ENCODE data around the gene CXCR4. TPM values are rescaled to one million over a fixed set of nuclear protein-coding genes. Genes with fewer than 3 reads are reported as not detected.

The CXCR4 gene
- total RNA-seq, 1 donor from 2014 or later, result 3.1 TPM

DNA sequence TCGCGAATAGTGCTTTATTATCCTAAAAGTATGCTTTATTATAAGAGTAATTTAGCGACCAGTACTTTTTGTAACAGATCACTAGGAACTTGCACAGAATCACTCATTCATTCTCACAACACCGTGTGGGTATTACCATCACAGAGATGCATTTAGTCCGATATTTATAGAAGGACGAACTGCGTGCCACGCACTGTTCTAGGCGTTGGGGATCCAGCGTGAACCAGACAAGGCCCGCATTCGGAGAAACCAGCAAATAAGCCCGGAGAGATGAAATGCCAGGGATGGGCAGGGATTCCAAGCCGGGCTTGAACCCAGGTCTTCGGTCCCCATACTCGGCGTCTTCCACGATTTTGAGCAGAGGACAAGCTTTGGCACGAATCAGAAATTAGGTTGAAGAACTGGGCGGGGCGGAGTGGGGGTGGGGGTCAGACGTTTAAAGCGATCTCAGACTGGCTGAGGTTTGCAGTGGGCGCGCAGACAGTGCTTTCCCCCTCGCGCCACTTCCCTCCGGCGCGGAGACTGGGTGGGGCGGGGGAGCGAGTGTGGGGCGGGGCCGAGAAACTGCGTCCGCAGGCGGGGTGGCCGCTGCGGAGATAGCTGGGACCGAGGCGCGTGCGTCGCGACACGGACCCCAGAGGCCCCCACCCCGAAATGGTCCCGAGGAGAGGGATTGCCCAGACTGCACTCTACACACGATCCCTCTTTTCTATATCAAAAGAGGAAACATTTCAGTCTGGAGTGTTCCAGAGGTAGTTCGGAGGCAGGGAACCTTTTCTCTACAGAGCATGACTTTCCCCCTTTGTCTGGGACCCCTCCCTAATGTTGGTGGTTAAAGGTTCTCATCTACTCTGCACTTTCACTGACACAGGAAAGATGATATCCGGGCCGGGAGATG is 1.1 kb upstream of the CXCR4 start:
- DNase-seq (ENCODE audit: missing footprints), result peak; percentile 81
- intact Hi-C loops (cut with DNase I), result loop anchor here (5.0 to 10.0 kb wide), 3 partner anchors 107 to 204 kb away; partner anchors contain the start of gene DARS1

DNA sequence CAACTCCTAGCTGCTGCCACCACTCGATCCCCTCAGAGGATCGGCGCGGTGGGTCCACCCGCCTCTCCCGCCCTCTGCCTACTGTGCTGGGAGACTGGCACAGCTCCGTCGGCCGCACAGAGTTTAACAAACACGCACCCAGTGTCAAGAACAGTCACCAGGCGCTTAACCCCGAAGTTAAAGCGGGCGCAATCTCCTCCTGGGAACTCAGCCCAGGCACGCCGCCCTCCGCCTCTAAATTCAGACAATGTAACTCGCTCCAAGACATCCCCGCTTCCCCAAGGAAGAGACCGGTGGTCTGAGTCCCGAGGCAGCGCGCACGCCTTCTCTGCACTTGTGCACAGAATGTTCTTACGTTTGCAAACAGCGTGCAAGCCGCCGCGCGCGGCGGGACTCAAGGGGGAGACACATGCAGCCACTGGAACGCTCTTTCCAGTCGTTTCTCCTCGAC is 533 bp downstream of the CXCR4 start:
- ATAC-seq, result peak; percentile 43
- intact Hi-C loops (cut with DNase I), result loop anchor here (5.0 to 10.0 kb wide), 3 partner anchors 105 to 203 kb away; partner anchors contain the start of gene DARS1
- peak; percentile 84 for DNase-seq (ENCODE audit: missing footprints)

More for the DNA sequence above, 1.1 kb upstream of the CXCR4 start:
- peak; percentile 57 for ATAC-seq

DNA sequence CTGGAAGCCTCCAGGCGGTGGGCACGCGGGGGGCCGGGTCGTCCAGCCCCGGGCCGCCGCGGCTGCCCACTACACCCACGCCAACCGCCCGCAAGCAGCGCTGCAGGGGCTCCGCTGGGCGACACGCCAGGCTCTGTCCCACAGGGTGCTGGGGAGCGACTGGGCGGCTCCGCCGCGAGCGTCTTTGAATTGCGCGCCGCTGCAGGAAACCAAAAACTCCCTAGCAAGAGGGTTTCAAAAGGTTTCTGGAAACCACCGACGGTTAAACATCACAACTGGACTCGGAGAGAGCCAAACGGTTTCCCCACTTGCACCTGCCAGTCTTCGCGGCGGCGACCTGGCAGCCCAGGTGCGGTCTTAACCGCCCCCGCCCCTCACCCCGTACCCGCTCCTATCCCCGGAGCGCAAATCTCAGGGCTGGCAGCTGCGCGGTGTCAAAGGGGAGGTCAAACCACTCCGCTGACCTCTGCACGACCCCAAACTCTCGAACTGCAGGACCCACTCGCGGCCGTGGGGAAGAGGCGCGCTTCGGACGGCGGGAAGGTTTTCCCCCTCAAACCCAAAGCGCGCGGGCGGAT is 1.0 kb downstream of the CXCR4 start:
- intact Hi-C loops (cut with DNase I), result loop anchor here (5.0 to 10.0 kb wide), 3 partner anchors 105 to 202 kb away; partner anchors contain the start of gene DARS1
- DNase-seq (ENCODE audit: missing footprints) (peak; percentile 75), ATAC-seq (no peak)

DNA sequence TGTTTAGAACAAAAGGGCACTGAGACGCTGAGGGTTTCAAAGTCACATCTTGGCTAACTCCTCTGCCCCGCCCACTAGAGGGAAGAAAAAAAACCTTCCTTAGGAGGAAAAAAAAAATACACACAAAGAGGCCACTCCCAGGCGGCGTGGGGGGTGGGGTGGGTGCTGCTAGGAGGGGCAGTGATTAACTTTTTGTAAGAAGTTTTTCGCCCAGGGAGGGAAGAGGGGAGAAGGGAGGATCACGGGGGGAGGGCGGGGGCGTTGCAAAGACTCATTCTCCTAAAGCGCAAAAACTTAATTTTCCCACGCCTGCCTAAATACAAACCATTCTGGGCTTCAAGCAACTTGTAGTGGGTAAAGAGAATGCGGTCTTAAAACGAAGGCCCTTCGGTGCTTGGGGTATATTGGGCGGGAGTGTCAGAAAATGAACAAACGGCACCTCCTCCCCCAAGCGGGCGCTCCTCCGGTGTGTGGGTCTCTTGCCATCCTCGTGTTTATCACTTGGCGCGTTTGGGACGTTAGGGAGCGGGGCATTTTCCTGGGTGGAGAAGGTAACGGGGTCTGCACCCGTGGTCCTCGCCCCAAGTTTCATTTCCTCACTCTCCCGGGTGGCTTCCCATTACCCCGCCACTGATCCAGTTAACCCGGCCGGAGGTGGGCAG is 1.7 kb downstream of the CXCR4 start:
- no peak for ATAC-seq
- DNase-seq (ENCODE audit: missing footprints), result peak; percentile 88
- intact Hi-C loops (cut with DNase I), result loop anchor here (5.0 to 10.0 kb wide), 3 partner anchors 104 to 201 kb away; partner anchors contain the start of gene DARS1

DNA sequence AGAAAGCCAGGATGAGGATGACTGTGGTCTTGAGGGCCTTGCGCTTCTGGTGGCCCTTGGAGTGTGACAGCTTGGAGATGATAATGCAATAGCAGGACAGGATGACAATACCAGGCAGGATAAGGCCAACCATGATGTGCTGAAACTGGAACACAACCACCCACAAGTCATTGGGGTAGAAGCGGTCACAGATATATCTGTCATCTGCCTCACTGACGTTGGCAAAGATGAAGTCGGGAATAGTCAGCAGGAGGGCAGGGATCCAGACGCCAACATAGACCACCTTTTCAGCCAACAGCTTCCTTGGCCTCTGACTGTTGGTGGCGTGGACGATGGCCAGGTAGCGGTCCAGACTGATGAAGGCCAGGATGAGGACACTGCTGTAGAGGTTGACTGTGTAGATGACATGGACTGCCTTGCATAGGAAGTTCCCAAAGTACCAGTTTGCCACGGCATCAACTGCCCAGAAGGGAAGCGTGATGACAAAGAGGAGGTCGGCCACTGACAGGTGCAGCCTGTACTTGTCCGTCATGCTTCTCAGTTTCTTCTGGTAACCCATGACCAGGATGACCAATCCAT is 2.7 kb downstream of the CXCR4 start:
- DNase-seq (ENCODE audit: missing footprints) (no peak), ATAC-seq (no peak)
- intact Hi-C loops (cut with DNase I), result loop anchor here (5.0 to 10.0 kb wide), 3 partner anchors 103 to 200 kb away; partner anchors contain the start of gene DARS1

DNA sequence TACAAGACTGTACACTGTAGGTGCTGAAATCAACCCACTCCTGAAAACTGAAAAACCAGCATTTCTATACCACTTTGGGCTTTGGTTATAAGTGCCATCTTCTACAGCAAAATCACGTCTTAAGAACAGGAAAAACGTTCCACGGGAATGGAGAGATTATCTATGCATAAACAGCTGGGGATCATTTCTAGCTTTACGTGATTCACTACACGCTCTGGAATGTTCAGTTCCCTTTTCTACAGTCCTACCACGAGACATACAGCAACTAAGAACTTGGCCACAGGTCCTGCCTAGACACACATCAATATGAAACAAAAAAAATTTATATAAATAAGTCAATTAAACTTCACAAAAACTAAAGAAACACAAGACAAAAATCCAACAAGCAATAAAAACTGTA is 3.6 kb downstream of the CXCR4 start:
- no peak for ATAC-seq
- intact Hi-C loops (cut with DNase I), result loop anchor here (10.0 kb wide), 1 partner anchor 200 kb away; no protein-coding TSS in a partner anchor

DNA sequence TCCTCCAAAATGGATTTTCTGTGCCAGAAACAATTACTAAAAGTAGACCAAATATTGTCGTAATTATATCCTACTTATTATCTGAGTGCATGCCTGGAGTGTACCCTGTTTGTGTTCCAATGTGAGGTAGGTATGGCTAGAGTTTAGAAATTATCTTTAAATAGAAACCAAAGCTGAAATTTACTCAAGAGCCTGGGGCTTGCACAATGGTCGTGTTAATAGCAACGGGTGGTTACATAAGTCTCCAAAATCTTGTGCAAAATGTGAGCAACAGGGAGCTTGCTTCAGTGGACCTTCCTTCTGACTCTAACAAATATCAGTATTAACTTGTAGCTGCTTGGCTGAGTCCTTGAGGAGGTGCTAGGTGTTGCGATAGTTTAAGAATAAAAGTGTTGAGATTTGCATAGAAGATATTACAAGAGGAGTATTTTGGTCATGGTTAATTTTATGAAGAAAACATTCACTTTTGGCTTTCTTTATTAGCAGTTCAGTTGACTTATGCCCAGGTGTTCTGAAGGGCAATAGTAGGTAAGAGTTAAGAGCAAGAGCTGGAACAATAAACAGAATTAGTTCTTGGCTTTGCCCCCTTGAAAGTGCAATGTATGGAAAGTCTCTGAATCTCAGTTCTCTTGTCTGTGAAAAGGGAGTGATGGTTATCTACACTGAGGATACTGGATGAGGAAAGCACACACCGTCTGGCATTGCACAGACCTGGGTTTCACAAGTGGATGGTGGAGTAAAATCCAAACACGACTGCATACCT is 4.6 kb downstream of the CXCR4 start:
- intact Hi-C loops (cut with DNase I), result loop anchor here (10.0 kb wide), 1 partner anchor 199 kb away; no protein-coding TSS in a partner anchor
- ATAC-seq, result no peak
- no peak for DNase-seq (ENCODE audit: missing footprints)

More for the DNA sequence above, 3.6 kb downstream of the CXCR4 start:
- no peak for DNase-seq (ENCODE audit: missing footprints)

DNA sequence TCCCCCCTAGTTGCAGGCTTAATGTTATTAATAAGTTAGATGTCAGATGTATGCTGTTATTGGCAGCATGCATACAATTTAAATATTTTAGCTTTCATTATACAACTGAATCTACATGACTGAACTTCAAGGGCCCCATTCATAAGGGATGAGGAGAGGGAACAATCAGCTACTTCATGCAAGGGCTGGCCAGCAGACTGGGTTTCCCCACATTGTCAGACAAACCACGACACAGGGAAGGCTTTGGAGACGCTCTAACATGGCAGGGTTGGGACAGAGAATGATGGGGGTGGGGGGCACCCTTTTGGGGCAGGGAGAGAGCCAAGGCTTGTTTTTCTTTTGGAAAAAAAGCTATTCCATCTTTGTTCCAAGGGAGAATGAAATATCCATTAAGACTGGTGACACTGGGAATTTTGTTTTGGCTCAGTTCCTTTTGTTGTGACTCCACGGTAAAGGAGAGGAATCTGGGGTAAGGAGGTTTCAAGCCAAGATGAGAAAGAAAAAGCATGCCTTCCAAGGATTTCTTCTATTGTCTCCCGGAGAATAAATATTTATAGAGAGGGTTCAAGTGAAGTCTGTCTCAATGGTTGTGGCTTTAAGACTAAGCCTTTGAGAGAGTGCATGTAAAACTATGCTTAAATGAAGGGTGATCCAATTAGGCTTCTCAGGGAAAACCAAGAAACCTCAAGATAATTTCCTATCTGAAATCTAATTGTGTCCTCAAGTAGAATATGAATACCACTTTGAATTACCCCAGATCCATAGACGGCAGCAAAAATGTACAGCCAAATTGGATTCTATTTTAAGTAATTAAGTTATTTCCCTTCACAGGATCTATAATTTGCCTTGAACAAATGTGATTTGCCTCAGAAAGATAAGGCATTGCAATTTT is 5.4 kb downstream of the CXCR4 start:
- no peak for DNase-seq (ENCODE audit: missing footprints)
- intact Hi-C loops (cut with DNase I), result loop anchor here (10.0 kb wide), 1 partner anchor 198 kb away; no protein-coding TSS in a partner anchor

DNA sequence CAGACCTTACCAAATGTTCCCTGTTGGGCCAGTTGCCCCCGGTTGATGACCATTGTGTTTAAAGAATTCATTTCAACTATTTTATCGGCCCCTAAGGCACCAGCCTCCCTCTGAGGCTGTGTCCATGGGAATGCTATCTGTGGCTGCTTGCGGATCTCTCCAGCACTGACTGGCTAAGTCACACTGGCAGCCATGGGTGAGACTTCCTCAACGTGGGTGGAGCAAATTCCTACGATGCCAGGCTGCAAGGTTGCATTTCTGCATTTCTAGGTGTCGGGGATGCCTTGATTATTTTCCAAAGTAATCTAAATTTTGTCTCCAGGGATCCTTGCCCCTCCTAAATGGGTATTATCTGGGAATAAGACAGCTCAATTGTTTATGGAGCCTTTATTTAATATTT is 6.2 kb downstream of the CXCR4 start:
- intact Hi-C loops (cut with DNase I), result loop anchor here (10.0 kb wide), 1 partner anchor 197 kb away; no protein-coding TSS in a partner anchor
- no peak for ATAC-seq
- no peak for DNase-seq (ENCODE audit: missing footprints)

More for the DNA sequence above, 5.4 kb downstream of the CXCR4 start:
- no peak for ATAC-seq

DNA sequence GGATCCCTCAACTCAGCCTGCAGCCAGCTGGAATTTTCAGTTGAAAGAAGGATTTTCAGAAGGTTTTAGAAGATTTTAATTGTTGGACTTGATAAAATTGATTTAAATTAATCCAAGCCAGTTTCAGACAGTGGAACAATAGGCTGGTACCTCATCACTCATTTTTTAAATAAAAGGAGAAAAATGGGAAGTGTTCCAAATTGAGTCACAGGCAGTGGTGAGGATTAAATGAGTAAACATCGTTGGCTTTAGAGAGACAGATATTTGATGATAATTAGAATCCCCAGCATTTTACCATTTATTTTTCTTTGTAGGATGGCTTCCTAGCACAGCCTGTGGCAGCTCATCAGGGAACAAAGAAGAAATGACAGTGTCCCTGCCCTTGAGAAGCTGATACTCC is 7.4 kb downstream of the CXCR4 start:
- intact Hi-C loops (cut with DNase I), result loop anchor here (10.0 kb wide), 1 partner anchor 196 kb away; no protein-coding TSS in a partner anchor
- ATAC-seq (no peak), DNase-seq (ENCODE audit: missing footprints) (no peak)

DNA sequence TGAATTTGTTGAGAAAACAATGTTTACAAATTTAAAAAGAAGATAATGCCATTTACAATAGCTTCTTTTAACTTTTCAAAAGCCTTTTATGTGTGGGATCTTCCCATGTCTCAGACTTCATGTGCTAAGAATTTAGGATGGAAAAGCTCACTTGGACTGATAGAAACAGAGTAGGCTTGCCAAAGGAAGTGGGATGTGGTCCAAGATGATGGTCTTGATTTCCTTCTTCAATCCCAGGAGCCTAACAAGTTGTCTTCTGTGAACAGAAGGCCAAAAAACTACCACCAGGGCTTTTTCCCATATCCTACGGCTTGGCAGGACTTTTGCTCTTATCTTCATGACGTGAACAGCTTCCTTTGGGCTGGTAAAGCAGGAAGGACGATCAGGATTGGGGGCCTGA is 9.5 kb downstream of the CXCR4 start:
- intact Hi-C loops (cut with DNase I), result no loop called here
- ATAC-seq (peak; percentile 52), DNase-seq (ENCODE audit: missing footprints) (no peak)

DNA sequence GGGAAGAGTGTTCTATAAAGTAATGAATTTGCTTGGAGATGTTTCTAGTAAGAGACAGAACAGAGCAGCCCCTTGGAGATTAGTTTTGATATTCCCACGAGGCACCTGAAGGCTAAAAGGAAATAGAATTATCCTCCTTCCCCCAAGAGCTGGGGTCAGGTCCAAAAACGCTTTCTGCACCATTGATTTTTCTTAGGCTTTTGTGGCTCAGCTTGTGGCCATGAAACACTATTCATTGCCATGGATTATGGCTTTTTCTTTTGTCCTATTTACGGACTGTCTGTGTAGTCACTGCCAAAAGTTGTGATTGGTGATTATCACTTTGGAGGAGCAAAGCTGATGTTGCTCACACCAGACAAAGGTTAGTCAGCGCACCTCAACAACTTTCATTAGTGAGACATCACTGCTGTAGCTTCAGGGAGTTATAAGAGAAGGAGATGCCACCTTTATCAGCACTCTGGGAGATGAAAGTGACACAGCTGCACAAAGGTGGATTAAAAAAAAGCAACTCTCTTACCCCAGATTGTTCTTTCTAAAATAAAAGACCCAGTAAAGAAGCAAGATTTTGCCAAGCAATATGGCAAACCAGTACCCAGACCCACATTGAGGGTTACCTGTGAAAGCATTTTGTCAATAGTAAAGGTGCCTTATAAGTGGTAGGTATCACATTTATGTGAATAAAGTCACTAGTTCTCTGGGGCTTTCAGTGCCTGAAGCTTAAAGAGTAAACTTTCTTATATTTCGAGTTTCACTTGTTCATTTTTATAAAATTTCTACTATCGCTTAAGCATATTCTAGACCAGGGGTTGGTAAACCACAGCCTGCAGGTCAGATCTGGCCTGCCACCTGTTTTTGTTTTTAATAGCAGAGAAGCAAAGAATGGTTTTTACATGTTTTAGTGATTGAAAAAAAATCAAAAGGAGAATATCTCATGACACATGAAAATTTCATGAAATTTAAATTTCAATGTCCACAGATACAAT is 10.6 kb downstream of the CXCR4 start:
- DNase-seq (ENCODE audit: missing footprints), result no peak
- intact Hi-C loops (cut with DNase I), result no loop called here
- ATAC-seq, result no peak

DNA sequence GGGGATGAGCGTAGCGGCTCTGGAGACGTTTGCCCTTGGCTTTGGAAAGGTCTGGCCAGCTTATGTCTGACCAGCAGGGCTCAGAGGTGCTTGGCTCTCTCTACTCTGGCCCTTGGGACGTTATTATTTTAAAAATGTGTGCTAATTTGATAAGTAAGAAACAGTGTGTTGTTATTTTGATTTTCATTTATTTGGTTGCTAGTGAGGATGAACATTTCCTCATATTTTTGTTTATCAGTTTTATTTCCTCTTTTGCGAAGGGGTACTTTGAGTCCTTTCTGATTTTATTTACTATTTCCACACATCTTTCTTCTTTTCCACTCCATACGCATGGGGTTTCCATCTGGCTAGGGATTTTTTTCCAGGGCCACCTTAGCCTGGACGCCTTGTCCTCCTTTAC is 11.4 kb downstream of the CXCR4 start:
- no peak for DNase-seq (ENCODE audit: missing footprints)
- no peak for ATAC-seq
- intact Hi-C loops (cut with DNase I), result no loop called here

DNA sequence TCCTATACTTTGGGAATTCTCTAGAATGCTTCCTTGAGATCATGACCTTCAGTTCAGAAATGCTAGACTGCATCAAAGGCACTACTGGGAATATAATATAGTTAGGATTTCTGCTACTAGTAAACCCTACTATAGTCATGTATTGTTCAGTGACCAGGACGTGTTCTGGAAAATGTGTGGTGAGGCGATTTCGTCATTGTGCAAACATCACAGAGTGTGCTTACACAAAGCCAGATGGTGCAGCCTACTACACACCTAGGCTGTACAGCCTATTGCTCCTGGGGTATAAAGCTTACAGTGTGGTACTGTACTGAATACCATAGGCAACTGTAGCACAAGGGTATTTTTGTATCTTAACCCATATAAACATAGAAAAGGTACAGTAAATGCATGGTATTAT is 13.0 kb downstream of the CXCR4 start:
- intact Hi-C loops (cut with DNase I), result no loop called here
- ATAC-seq (no peak), DNase-seq (ENCODE audit: missing footprints) (no peak)

DNA sequence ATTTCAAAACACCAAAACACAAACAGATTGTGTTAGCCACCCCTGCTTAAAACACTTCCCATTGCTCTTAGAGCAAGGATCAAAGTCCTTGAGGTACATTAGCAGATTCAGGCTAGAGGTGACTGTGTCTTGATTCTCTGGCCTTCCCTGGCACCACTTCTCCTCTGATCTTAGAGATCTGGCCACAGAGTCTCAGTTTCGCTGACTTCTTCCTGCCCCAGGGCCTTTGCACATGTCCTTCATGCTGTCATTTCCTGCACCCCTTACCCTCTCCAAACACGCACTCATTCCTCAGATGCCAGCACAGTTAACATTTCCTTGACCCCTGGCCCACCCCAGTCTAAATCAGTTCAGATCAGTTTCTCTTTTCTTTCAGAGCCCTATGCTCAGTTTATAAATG is 16.9 kb downstream of the CXCR4 start:
- intact Hi-C loops (cut with DNase I), result no loop called here
- ATAC-seq, result no peak
- no peak for DNase-seq (ENCODE audit: missing footprints)

DNA sequence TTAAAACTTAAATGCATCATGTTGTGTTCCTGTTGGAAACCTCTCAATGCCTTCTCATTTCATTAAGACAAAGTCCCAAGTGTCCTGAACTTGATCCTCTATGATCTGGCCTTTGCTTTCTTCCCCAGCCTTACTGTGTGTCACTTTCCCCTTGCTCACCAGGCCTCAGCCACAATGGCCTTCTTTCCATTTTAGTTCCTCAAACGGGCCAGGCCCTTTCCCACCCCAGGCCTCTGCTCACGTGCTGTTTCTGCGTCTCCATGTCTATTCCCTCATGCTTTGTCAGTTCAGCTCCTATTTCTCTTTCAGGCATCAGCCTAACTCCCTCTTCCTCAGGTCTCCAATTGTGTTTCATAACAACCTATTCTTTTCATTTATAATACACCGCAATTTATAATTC is 19.5 kb downstream of the CXCR4 start:
- DNase-seq (ENCODE audit: missing footprints), result no peak
- ATAC-seq, result no peak
- intact Hi-C loops (cut with DNase I), result no loop called here

Data from Right ventricle myocardium inferior (tissue), 1 donor.